Left renal pelvis (tissue), 4 donors: Measurements from ENCODE around the gene PUDP. TPM values are rescaled to one million over a fixed set of nuclear protein-coding genes. Genes with fewer than 3 reads are reported as not detected.
"Not testable (repeated sequence)": the region's sequence is repeated elsewhere in the genome, so short reads cannot be mapped to it uniquely, and the experiment has no call there.

Experiments used
- DNase-seq, 4 donors: peaks; one replicate each; pipeline ENCODE4 v3.0.0-alpha.2; 2013; ENCODE audit warnings: low read depth in 4 of 4, low spot score in 3 of 4
- polyA plus RNA-seq, 4 donors: library from polyadenylated mRNA; unstranded; fragments of 120-200 nt; gene quantifications; one replicate each; pipeline ENCODE4 v1.2.1, GENCODE V29; 2013; ENCODE audit not compliant: insufficient read length in 4 of 4

Gene PUDP
- polyA plus RNA-seq, 4 donors, result 10.1 to 24.9 (median 21.9) TPM

DNA sequence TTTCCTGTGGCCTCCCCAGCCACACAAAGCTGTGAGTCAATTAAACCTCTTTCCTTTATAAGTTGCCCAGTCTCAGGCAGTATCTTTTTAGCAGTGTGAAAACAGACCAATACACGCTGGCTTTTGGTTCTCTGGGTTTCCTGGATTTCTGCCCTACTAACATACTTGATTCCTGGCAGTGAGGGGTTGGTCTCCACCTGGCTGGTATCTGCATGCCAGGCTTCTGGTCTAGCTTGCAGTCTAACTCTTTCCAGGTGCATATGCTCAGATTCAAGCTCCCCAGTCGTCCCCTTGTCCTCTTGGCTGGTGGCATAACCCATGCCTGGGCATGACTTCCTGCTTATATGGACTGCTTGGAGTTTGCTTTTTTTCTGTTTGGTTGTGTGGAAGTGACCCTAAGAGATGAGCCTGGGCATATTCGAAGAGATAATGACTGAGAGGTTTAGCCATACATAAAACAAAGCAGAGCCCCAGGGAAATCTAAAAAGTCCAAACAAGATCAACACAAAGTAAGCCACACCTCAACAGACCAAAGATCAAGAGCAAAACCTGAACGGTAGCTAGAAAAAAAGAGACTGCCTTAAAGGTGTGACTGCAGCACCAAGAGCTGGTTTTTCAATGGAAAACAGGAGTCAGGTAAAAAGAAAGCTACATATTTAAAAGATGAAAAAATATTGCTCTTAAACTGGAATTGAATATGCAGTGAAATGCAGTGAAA lies 102.6 kb downstream of the PUDP start:
- DNase-seq, result no peak

- not testable (repeated sequence) for DNase-seq
Observed at GRCh38 chrX:7043796-7044433, 104.0 kb downstream of the PUDP start.

- DNase-seq, result no peak
Observed at GRCh38 chrX:7028246-7028645, 119.7 kb downstream of the PUDP start.

DNA sequence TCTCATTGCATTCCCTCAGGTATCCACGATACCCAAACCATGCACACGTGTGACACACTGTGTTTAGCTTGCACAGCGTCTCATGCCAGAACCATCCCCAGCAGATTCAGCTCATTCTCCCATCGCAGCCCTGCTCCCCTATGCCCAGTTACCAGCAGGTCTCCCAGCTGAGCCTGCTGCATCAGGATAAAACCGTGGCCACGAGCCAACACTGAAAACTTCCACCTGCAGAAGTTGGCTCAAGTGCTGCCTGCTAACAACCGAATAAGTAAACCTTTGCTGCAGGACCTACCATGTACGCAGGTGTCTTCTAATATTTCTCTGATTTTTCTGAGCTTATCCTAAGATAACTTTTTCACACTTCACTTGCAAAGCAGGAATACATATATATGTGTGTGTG lies 120.9 kb downstream of the PUDP start:
- DNase-seq, result no peak

GRCh38 chrX:7026365-7026764 lies 121.6 kb downstream of the PUDP start:
- DNase-seq, result not testable (repeated sequence)

- DNase-seq, result no peak
Observed at GRCh38 chrX:7025471-7025870, 122.5 kb downstream of the PUDP start.

DNA sequence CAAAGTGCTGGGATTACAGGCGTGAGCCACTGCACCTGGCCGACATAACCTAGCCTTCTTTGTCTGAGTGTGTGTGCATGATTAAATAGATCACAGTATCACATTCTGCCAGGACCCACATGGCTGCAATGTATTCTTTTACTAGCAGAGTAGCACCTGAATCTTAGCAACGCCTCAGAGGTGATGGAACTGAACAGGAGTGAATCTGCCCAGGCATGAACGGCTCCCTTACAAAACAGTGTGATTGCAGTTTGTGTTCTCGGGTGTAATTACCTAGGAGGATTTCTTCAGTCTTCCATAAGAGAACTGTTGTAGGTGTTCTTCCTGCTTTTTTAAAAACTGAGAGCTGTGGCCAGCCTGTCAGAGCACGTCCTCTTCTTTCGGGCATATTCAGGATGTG lies 123.1 kb downstream of the PUDP start:
- no peak for DNase-seq

DNA sequence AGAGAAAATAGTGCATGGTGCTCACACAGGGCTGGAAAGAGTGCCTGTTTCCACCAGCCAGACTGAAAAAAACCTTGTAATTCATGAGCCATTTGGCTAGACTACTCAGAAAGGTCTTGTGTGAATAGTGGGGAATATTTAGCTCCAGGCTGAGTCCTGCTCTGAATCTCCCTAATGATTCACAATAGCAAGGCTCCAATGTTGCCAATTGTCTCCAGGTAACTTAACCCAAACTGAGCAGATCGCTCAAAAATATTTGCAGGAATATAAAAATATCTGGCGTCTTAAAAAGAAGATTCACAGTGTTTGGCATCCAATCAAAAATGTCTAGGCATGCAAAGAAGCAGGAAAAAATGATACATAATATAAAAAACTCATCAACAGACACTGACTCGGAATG lies 125.0 kb downstream of the PUDP start:
- not testable (repeated sequence) for DNase-seq

GRCh38 chrX:7021991-7022390 lies 126.0 kb downstream of the PUDP start:
- no peak for DNase-seq

GRCh38 chrX:7019555-7019954 lies 128.4 kb downstream of the PUDP start:
- no peak for DNase-seq

GRCh38 chrX:7012262-7012834 lies 135.6 kb downstream of the PUDP start:
- not testable (repeated sequence) for DNase-seq

DNA sequence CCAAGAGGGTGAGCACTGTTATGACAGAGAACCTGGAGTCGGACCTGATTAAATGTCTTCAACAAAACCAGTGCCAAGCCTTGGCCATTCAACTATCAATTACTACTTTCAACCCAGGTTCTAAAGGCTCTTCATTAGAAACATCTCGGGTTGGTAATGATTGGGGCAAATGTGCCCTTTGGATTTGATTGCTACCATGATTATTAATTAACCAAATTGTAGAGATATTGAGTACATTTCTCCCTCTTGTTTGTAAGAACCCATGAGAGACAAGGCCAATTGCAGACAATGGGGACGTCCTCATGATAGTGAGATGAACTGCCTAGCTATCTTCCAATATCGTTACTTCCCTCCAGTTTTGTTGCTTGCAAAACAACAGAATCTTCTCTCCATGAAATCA lies 137.1 kb downstream of the PUDP start:
- not testable (repeated sequence) for DNase-seq

DNA sequence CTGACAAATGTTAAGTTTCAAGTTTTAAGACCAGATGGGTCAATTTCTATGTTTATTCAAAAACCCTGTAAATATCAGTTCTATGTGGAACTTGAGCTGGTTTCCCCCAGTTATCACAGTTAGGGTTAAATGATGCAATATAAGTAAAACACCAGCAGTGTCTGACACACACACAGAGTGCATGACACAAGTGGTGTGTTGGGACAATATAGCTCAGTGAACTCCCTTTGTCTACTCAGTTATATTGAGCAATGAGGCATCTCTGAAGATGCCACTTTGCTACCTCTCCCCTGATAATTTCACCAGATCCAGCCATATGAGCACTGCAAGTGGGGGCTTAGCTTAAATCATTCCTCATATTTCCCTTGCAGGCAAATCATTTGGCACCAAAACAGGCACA lies 140.6 kb downstream of the PUDP start:
- DNase-seq, result not testable (repeated sequence)

Other genes starting within 250 kb of the PUDP start
- gene STS, start 441 bp downstream of the PUDP start, polyA plus RNA-seq, result 1 to 10 TPM; 4.8 to 8.7 (median 6.9) TPM